22Rv1 (cell line): ENCODE measurements around the gene ILKAP.

Experiments
- H3K27ac ChIP-seq: fragments of 450-650 bp; 2 replicates; pipeline ENCODE4 v1.5.1; 2017
- ZFX ChIP-seq: fragments of 450-650 bp; IDR thresholded peaks from 2 replicates; pipeline ENCODE4 v1.6.1; 2017; ENCODE audit warnings: antibody characterized with exemption, borderline replicate concordance
- TF ChIP-seq, protein P1 (sequence below): fragments of 450-650 bp; IDR thresholded peaks from 2 replicates; pipeline ENCODE4 v1.5.1; 2017; ENCODE audit warnings: mild to moderate bottlenecking

Gene ILKAP

DNA sequence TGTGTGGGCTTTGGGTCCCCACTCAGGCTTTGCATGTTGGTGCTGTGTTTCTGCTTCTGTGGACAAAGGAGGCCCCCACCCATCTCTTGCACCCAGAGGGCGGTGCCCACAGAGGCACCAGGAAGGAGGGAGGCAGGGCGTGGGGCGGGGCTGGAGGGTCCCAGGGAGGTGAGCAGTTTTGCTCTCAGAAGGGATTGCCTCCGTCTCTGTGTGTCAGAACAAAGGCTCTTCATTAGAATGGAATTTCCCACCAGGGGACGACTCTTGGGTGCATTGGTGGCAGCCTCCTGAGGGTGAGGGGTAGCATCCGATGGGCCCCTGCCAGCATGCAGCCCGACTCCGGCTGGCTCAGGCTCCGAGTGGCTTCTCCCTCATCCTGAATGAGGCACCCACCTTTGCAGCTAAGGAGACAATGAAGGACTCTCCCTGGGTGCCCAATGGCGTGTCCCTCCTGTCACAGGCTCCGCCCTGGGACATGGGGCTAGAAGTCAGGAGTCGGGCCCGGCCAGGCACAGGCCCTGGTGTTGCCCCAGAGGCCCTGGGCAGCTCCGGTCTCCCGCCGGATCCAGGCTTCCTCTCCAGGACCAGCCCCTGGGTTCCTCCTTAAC is 51.8 kb downstream of the ILKAP start:
- H3K27ac ChIP-seq = no peak overlapping the region
- TF ChIP-seq, protein P1, sequence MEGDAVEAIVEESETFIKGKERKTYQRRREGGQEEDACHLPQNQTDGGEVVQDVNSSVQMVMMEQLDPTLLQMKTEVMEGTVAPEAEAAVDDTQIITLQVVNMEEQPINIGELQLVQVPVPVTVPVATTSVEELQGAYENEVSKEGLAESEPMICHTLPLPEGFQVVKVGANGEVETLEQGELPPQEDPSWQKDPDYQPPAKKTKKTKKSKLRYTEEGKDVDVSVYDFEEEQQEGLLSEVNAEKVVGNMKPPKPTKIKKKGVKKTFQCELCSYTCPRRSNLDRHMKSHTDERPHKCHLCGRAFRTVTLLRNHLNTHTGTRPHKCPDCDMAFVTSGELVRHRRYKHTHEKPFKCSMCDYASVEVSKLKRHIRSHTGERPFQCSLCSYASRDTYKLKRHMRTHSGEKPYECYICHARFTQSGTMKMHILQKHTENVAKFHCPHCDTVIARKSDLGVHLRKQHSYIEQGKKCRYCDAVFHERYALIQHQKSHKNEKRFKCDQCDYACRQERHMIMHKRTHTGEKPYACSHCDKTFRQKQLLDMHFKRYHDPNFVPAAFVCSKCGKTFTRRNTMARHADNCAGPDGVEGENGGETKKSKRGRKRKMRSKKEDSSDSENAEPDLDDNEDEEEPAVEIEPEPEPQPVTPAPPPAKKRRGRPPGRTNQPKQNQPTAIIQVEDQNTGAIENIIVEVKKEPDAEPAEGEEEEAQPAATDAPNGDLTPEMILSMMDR = no peak
- no peak for TF ChIP-seq ZFX

DNA sequence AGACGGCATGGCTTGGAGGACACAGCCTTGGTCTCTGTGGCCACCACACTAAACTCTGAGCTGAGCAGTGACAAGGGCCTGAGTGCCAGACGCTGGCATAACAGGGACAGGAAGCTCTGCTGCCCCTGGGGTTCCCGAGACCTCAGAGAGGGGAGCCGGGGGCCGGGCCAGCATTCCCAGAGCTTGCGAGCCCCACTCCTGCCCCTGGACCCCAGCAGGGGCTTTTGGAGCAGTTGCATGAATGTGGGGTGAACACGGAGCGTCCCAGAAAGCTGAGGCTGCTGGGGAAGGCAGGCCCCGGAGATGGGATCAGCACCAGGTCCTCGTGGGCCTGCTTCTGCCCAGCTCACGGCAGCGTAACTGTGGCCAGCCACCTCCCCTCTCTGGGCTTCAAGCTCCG is 52.3 kb downstream of the ILKAP start:
- TF ChIP-seq, protein P1 = no peak
- no peak for TF ChIP-seq ZFX
- H3K27ac ChIP-seq = no peak overlapping the region

DNA sequence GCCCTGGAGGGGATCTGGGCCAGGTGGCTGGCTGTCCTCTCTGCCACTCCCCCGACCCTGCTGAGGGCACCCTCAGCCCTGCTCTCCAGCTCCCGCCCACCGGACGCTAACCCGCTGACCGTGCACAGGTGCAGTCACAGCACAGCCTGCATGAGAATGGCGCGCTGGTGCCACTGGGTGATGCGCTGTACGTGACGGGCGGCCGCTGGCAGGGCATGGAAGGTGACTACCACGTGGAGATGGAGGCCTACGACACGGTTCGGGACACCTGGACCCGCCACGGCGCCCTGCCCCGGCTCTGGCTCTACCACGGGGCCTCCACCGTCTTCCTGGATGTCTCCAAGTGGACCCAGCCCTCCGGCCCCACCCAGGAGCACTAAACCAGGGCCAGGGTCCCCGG is 52.8 kb downstream of the ILKAP start:
- TF ChIP-seq, protein P1 = no peak
- no peak for TF ChIP-seq ZFX

DNA sequence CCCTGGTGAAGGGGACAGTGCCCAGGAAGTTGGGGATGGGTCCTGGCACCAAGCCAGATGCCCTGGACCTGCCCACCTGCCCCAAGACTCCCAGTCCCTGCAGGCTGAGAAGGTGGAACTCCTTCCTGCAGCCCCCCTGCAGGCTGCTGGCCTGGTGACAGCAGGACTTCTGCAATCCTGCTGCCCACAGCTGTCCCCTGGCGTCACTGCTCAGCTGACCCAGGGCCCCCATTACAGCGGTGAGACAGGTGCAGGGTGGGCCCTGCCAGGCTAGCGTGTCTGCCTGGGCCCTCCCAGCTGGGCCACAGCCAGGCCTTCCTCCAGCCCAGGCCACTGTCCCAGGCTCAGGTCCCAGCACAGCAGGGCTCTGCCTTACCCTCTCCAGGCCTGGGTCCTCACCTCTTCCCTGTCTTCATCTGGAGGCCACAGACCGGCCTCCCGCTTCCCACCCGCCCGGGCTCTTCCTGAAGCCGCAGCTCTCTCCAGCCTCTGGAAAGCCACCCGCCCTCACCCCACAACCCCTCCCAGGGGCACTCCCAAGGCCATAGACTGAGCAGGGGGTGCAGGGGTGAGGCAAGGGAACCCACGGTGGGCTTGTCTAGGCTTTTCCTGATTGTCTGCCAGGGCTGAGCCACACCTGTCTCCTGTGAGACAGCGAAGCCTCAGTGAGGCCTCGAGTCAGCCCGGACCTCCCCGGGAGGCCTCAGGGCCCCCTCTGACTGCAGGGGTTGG is 53.5 kb downstream of the ILKAP start:
- no peak overlapping the region for H3K27ac ChIP-seq
- TF ChIP-seq ZFX = no peak
- TF ChIP-seq, protein P1 = no peak

More for the DNA sequence above, 52.8 kb downstream of the ILKAP start:
- no peak overlapping the region for H3K27ac ChIP-seq

DNA sequence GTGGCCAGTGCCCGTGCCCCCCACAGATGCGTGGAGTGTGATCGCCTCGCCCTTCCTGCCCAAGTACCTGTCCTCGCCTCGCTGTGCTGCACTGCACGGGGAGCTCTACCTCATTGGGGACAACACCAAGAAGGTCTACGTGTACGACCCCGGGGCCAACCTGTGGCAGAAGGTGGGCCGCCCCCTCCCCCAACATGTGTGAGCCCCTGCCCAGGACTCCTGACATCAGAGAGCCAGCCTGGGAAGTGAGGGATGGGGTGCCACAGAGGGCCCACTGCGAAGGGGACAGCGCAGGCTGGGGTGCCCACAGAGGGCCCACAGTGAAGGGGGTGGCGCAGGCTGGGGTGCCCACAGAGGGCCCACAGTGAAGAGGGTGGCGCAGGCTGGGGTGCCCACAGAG is 54.5 kb downstream of the ILKAP start:
- TF ChIP-seq ZFX = no peak
- TF ChIP-seq, protein P1 = no peak
- no peak overlapping the region for H3K27ac ChIP-seq

DNA sequence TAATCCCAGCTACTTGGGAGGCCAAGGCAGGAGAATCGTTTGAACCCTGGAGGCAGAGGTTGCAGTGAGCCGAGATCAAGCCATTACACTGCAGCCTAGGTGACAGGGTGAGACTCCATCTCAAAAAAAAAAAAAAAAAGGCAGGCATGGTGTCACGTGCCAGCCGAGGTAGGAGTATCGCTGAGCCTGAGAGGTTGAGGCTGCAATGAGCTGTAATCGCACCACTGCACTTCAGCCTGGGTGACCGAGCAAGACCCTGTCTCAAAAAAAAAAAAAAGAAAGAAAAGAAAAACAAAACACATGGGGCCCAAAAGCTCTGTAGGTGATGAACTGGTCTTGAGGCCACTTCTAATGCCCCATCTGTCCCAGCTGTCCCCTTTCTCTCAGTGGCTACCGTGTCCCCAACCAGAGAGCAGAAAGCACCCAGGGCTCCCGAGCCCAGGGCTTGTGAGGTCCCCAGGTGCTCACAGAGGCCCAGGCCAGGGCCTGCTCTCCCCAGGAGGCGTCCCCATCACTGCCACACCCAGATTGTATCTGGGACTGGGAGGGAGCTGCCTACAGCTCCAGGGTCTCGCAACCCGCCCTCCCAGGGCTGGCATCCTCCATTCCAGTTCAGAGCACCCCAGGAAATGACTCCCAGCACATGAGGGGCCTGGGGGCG is 56.5 kb downstream of the ILKAP start:
- H3K27ac ChIP-seq = no peak overlapping the region
- TF ChIP-seq, protein P1 = no peak
- no peak for TF ChIP-seq ZFX

DNA sequence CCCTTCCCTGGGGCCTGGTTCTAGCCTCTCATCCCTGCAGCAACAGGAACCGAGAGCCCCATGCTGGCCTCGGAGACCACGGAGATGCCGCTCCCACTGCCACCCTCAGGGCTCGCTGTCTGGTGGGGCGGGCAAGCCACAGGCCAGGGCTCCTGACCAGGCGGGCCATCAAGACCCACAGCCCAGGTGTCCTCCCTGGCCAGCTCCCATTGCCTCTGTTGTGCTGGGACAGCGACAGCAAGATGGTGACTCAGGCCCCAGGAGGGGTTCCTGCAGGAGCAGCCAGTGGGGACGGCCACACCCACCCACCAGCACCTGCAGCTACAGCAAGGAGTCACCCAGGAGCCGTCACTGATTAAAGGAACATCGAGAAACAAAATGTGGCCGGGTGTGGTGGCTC is 57.6 kb downstream of the ILKAP start:
- TF ChIP-seq, protein P1 = no peak
- no peak for TF ChIP-seq ZFX
- no peak overlapping the region for H3K27ac ChIP-seq
